DND-41 (cell line): ENCODE measurements around the gene NCMAP.

Experiments used
- ATAC-seq: fragments of 200-7000 bp; cut with Tn5 transposase; 3 replicates; pipeline ENCODE4 v1.9.1; 2021; ENCODE audit warnings: low read depth; ENCODE audit not compliant: insufficient read depth
- DNase-seq: peaks from one replicate; pipeline ENCODE4 v3.0.0-alpha.2; 2020
- H2AFZ ChIP-seq: 2 replicates; pipeline ENCODE4 v1.6.0; 2012; ENCODE audit warnings: low read depth, low read length
- H3K27ac ChIP-seq: 2 replicates; pipeline ENCODE4 v1.5.1; 2012; ENCODE audit warnings: low read length, inconsistent platforms
- H3K27me3 ChIP-seq: fragments of 200-600 bp; sonication (generic); 2 replicates; pipeline ENCODE4 v1.6.0; 2012; ENCODE audit warnings: low read length, mild to moderate bottlenecking, inconsistent platforms; ENCODE audit not compliant: insufficient read depth, poor library complexity
- H3K36me3 ChIP-seq: 2 replicates; pipeline ENCODE4 v1.5.1; 2012; ENCODE audit warnings: low read length, inconsistent platforms; ENCODE audit not compliant: insufficient read depth
- H3K4me1 ChIP-seq: 2 replicates; pipeline ENCODE4 v1.5.1; 2012; ENCODE audit warnings: mild to moderate bottlenecking, low read length; ENCODE audit not compliant: insufficient read depth
- H3K4me2 ChIP-seq: 2 replicates; pipeline ENCODE4 v1.6.0; 2012; ENCODE audit warnings: mild to moderate bottlenecking, moderate library complexity, low read length, inconsistent platforms; ENCODE audit not compliant: insufficient read depth
- H3K4me3 ChIP-seq, 2 experiments: fragments of 200-600 bp in 1 of 2; shearing (Covaris generic) in 1 of 2; 2 replicates each; pipeline ENCODE4 v1.5.1; 2012 to 2016; ENCODE audit warnings: inconsistent platforms in 2 of 2, low read length in 2 of 2, mild to moderate bottlenecking in 2 of 2, low read depth in 1 of 2, moderate library complexity in 1 of 2
- H3K79me2 ChIP-seq: 2 replicates; pipeline ENCODE4 v1.6.0; 2012; ENCODE audit warnings: low read length, inconsistent platforms; ENCODE audit not compliant: insufficient read depth
- H3K9ac ChIP-seq: 2 replicates; pipeline ENCODE4 v1.6.0; 2012; ENCODE audit warnings: low read depth, mild to moderate bottlenecking, inconsistent platforms, low read length, moderate library complexity
- H3K9me3 ChIP-seq: 2 replicates; pipeline ENCODE4 v1.5.1; 2012; ENCODE audit warnings: low read length, moderate library complexity, mild to moderate bottlenecking, inconsistent platforms; ENCODE audit not compliant: insufficient read depth, severe bottlenecking
- H4K20me1 ChIP-seq: 2 replicates; pipeline ENCODE4 v1.6.0; 2012; ENCODE audit warnings: low read length; ENCODE audit not compliant: insufficient read depth
- CTCF ChIP-seq: IDR thresholded peaks from 2 replicates; pipeline ENCODE4 v1.5.1; 2012; ENCODE audit warnings: borderline replicate concordance, low read length, moderate library complexity, mild to moderate bottlenecking; ENCODE audit not compliant: poor library complexity, severe bottlenecking; ENCODE audit errors: extremely low read depth
- EZH2 ChIP-seq: IDR thresholded peaks from 3 replicates; pipeline ENCODE4 v1.6.1; 2012; ENCODE audit warnings: borderline replicate concordance, low read depth, mild to moderate bottlenecking, moderate library complexity, low read length, inconsistent platforms; ENCODE audit not compliant: severe bottlenecking

NCMAP gene

GRCh38 chr1:24600551-24600950 lies 44.7 kb downstream of the NCMAP start:
- TF ChIP-seq CTCF (no peak), EZH2 (no peak)
- Histone ChIP-seq H3K4me1 (no peaks in the 10 kb centered on the region), H2AFZ (no peak overlapping the region), H3K79me2 (no peaks in the 10 kb centered on the region), H3K9ac (no peak overlapping the region), H3K9me3 (no peaks in the 10 kb centered on the region), H3K27me3 (peaks cover 3% of the 10 kb centered on the region), H3K4me3 (no peak overlapping the region), H3K36me3 (no peaks in the 10 kb centered on the region), H3K4me2 (no peak overlapping the region), H4K20me1 (no peaks in the 10 kb centered on the region), H3K27ac (no peak overlapping the region)
- ATAC-seq (no peak), DNase-seq (no peak)

- H3K4me2 ChIP-seq = no peak overlapping the region
- DNase-seq = no peak
- H3K9me3 ChIP-seq = no peaks in the 10 kb centered on the region
- no peak overlapping the region for H3K27ac ChIP-seq
- no peak for ATAC-seq
- no peaks in the 10 kb centered on the region for H3K79me2 ChIP-seq
- no peak overlapping the region for H2AFZ ChIP-seq
- H3K9ac ChIP-seq = no peak overlapping the region
- no peaks in the 10 kb centered on the region for H4K20me1 ChIP-seq
- no peak overlapping the region for H3K4me3 ChIP-seq
- H3K4me1 ChIP-seq = no peaks in the 10 kb centered on the region
- peaks cover 6% of the 10 kb centered on the region for H3K27me3 ChIP-seq
- TF ChIP-seq EZH2 = no peak
- no peak for TF ChIP-seq CTCF
- no peaks in the 10 kb centered on the region for H3K36me3 ChIP-seq
These were observed 49.8 kb downstream of the NCMAP start for GRCh38 chr1:24605534-24606295.

- Histone ChIP-seq H3K27me3 (peaks cover 7% of the 10 kb centered on the region), H3K4me3 (no peak overlapping the region), H3K36me3 (no peaks in the 10 kb centered on the region), H3K27ac (no peak overlapping the region), H3K4me1 (no peaks in the 10 kb centered on the region), H3K9me3 (no peaks in the 10 kb centered on the region), H3K9ac (no peak overlapping the region), H3K4me2 (no peak overlapping the region), H3K79me2 (no peaks in the 10 kb centered on the region), H4K20me1 (no peaks in the 10 kb centered on the region), H2AFZ (no peak overlapping the region)
- no peak for TF ChIP-seq CTCF
- no peak for TF ChIP-seq EZH2
- no peak for DNase-seq
- no peak for ATAC-seq
These were observed 50.4 kb downstream of the NCMAP start for GRCh38 chr1:24606296-24606605.
